OCI-LY3 (cell line): ENCODE results near the gene UBXN1.
"Not testable (repeated sequence)": the region's sequence is repeated elsewhere in the genome, so short reads cannot be mapped to it uniquely, and the experiment has no call there.

Experiments used
- CTCF ChIP-seq: fragments of 200-600, 300-600 bp; sonication (generic); IDR thresholded peaks from 2 replicates; pipeline ENCODE4 v1.5.1; 2014; ENCODE audit warnings: antibody characterized with exemption, low read length, low read depth
- EZH2phosphoT487 ChIP-seq: fragments of 200-600 bp; shearing (Covaris generic); IDR thresholded peaks from 2 replicates; pipeline ENCODE4 v1.6.1; 2018; ENCODE audit warnings: antibody characterized with exemption, mixed run types, low read depth

GRCh38 chr11:62650283-62650682 is 28.6 kb downstream of the UBXN1 start:
- TF ChIP-seq CTCF, EZH2phosphoT487: not testable (repeated sequence)
